NCI-H446 (cell line): ENCODE measurements around the gene ATP2A3.
A peak's percentile ranks its signal among the peaks of the same experiment; 100 is the strongest.
"Not testable (repeated sequence)": the region's sequence is repeated elsewhere in the genome, so short reads cannot be mapped to it uniquely, and the experiment has no call there.

ENCODE experiments used
- DNase-seq, 2 experiments: peaks; one replicate each; lab custom pipeline; 2025; lab: John Stamatoyannopoulos, UW

The ATP2A3 gene

GRCh38 chr17:3991699-3992098 lies 27.5 kb upstream of the ATP2A3 start:
- DNase-seq: not testable (repeated sequence)

- DNase-seq: no peak
Measured at GRCh38 chr17:3990386-3991127, 26.3 kb upstream of the ATP2A3 start.

- no peak for DNase-seq
Measured at GRCh38 chr17:3989041-3989886, 25.0 kb upstream of the ATP2A3 start.

GRCh38 chr17:3988297-3989040 lies 24.2 kb upstream of the ATP2A3 start:
- DNase-seq: peak in 1 of 2 experiments; percentile 6

GRCh38 chr17:3986939-3987335 lies 22.7 kb upstream of the ATP2A3 start:
- no peak for DNase-seq

GRCh38 chr17:3986270-3986938 lies 22.2 kb upstream of the ATP2A3 start:
- no peak for DNase-seq

- no peak for DNase-seq
Measured at GRCh38 chr17:3985846-3986245, 21.6 kb upstream of the ATP2A3 start.

- DNase-seq: no peak
Measured at GRCh38 chr17:3983606-3984484, 19.6 kb upstream of the ATP2A3 start.

- DNase-seq: no peak
Measured at GRCh38 chr17:3982541-3983017, 18.3 kb upstream of the ATP2A3 start.

GRCh38 chr17:3982113-3982512 lies 17.9 kb upstream of the ATP2A3 start:
- DNase-seq: no peak

GRCh38 chr17:3981455-3981854 lies 17.2 kb upstream of the ATP2A3 start:
- no peak for DNase-seq

GRCh38 chr17:3980381-3981014 lies 16.3 kb upstream of the ATP2A3 start:
- no peak for DNase-seq

- DNase-seq: no peak
Measured at GRCh38 chr17:3979290-3979611, 15.0 kb upstream of the ATP2A3 start.

GRCh38 chr17:3978421-3979289 lies 14.4 kb upstream of the ATP2A3 start:
- peak in 1 of 2 experiments; percentile 23 for DNase-seq

- DNase-seq: no peak
Measured at GRCh38 chr17:3977387-3977786, 13.2 kb upstream of the ATP2A3 start.

- DNase-seq: peak; percentile 22 to 88
Measured at GRCh38 chr17:3976675-3977171, 12.5 kb upstream of the ATP2A3 start.

- DNase-seq: no peak
Measured at GRCh38 chr17:3974980-3975379, 10.7 kb upstream of the ATP2A3 start.

GRCh38 chr17:3974138-3974687 lies 10.0 kb upstream of the ATP2A3 start:
- no peak for DNase-seq
